ENCODE measurements around the gene MGMT. TPM values are rescaled to one million over a fixed set of nuclear protein-coding genes. Genes with fewer than 3 reads are reported as not detected.

Gene MGMT
- total and polyA plus RNA-seq, 4 donors, result 28.2 to 79.1 (median 46.0) TPM

- DNase-seq (ENCODE audit: low spot score), result no peak
- Histone ChIP-seq H3K27me3 (ENCODE audit: control insufficient read depth in 4 of 4, insufficient read depth in 4 of 4, low read length in 3 of 4) (no peaks in the 10 kb centered on the region), H3K4me1 (ENCODE audit: control insufficient read depth in 4 of 4, insufficient read depth in 4 of 4, low read length in 3 of 4) (no peaks in the 10 kb centered on the region), H3K27ac (ENCODE audit: low read depth in 1 of 2, low read length in 2 of 2) (no peak overlapping the region), H3K4me3 (ENCODE audit: low read depth in 1 of 3, low read length in 3 of 3) (no peak overlapping the region), H3K9me3 (ENCODE audit: control insufficient read depth in 4 of 4, low read length in 3 of 4) (no peaks in the 10 kb centered on the region), H3K9ac (ENCODE audit: low read depth in 1 of 2, low read length in 2 of 2) (no peak overlapping the region), H3K36me3 (ENCODE audit: control insufficient read depth in 4 of 4, insufficient read depth in 3 of 4, low read depth in 1 of 4, low read length in 3 of 4) (no peaks in the 10 kb centered on the region)
- 87% methylated on average over 10 of the region's 10 CpGs for WGBS
- no peak for TF ChIP-seq HNF4G (IDR thresholded peaks at IDR 0.05)
- no peak for TF ChIP-seq HNF4A (conservative IDR thresholded peaks at IDR 0.05)
- TF ChIP-seq SP1 (IDR thresholded peaks at IDR 0.05), result no peak
- TF ChIP-seq RXRA (IDR thresholded peaks at IDR 0.05), result no peak
- no peak for TF ChIP-seq GABPA (IDR thresholded peaks at IDR 0.05 in 1 of 2, conservative IDR thresholded peaks at IDR 0.05 in 1 of 2)
- TF ChIP-seq NR2F2 (IDR thresholded peaks at IDR 0.05), result no peak
- no peak for TF ChIP-seq FOXA1 (IDR thresholded peaks at IDR 0.05)
Observed at GRCh38 chr10:129459762-129460539, 7.1 kb upstream of the MGMT start.

GRCh38 chr10:129462257-129462795 lies 4.7 kb upstream of the MGMT start:
- H3K9ac ChIP-seq (ENCODE audit: low read depth in 1 of 2, low read length in 2 of 2), result no peak overlapping the region
- 91% methylated on average over 6 of the region's 6 CpGs for WGBS

GRCh38 chr10:129464251-129464650 lies 2.8 kb upstream of the MGMT start:
- no peaks in the 10 kb centered on the region for H3K36me3 ChIP-seq (ENCODE audit: control insufficient read depth in 4 of 4, insufficient read depth in 3 of 4, low read depth in 1 of 4, low read length in 3 of 4)
- no peaks in the 10 kb centered on the region for H3K27me3 ChIP-seq (ENCODE audit: control insufficient read depth in 4 of 4, insufficient read depth in 4 of 4, low read length in 3 of 4)
- H3K4me3 ChIP-seq (ENCODE audit: low read depth in 1 of 3, low read length in 3 of 3), result no peak overlapping the region
- H3K9ac ChIP-seq (ENCODE audit: low read depth in 1 of 2, low read length in 2 of 2), result no peak overlapping the region
- WGBS, result 87% methylated on average over 8 of the region's 8 CpGs
- no peak for DNase-seq (ENCODE audit: low spot score)
- no peak overlapping the region for H3K27ac ChIP-seq (ENCODE audit: low read depth in 1 of 2, low read length in 2 of 2)
- H3K4me1 ChIP-seq (ENCODE audit: control insufficient read depth in 4 of 4, insufficient read depth in 4 of 4, low read length in 3 of 4), result peaks cover 6 to 23% (median 17%) of the 10 kb centered on the region in 4 donors
- TF ChIP-seq REST (IDR thresholded peaks at IDR 0.05) (no peak), JUND (IDR thresholded peaks at IDR 0.05) (no peak), FOXA2 (IDR thresholded peaks at IDR 0.05) (no peak), RAD21 (IDR thresholded peaks at IDR 0.05) (no peak), ZBTB33 (IDR thresholded peaks at IDR 0.05) (no peak), GABPA (IDR thresholded peaks at IDR 0.05 in 1 of 2, conservative IDR thresholded peaks at IDR 0.05 in 1 of 2) (no peak), NR2F2 (IDR thresholded peaks at IDR 0.05) (no peak)
- H3K9me3 ChIP-seq (ENCODE audit: control insufficient read depth in 4 of 4, low read length in 3 of 4), result no peaks in the 10 kb centered on the region

More at GRCh38 chr10:129462257-129462795, 4.7 kb upstream of the MGMT start:
- Histone ChIP-seq H3K9me3 (ENCODE audit: control insufficient read depth in 4 of 4, low read length in 3 of 4) (no peaks in the 10 kb centered on the region), H3K4me1 (ENCODE audit: control insufficient read depth in 4 of 4, insufficient read depth in 4 of 4, low read length in 3 of 4) (peaks cover 0 to 7% (median 5%) of the 10 kb centered on the region in 4 donors), H3K27me3 (ENCODE audit: control insufficient read depth in 4 of 4, insufficient read depth in 4 of 4, low read length in 3 of 4) (no peaks in the 10 kb centered on the region), H3K36me3 (ENCODE audit: control insufficient read depth in 4 of 4, insufficient read depth in 3 of 4, low read depth in 1 of 4, low read length in 3 of 4) (no peaks in the 10 kb centered on the region), H3K27ac (ENCODE audit: low read depth in 1 of 2, low read length in 2 of 2) (no peak overlapping the region), H3K4me3 (ENCODE audit: low read depth in 1 of 3, low read length in 3 of 3) (no peak overlapping the region)
- DNase-seq (ENCODE audit: low spot score), result no peak
- no peak for TF ChIP-seq JUND (IDR thresholded peaks at IDR 0.05)
- no peak for TF ChIP-seq CTCF (IDR thresholded peaks at IDR 0.05; ENCODE audit: low read depth, low read length, missing input control)
- no peak for TF ChIP-seq MAX (IDR thresholded peaks at IDR 0.05)
- no peak for TF ChIP-seq FOXA1 (IDR thresholded peaks at IDR 0.05)
- no peak for TF ChIP-seq YY1 (IDR thresholded peaks at IDR 0.05)

All from liver (tissue), 9 donors.